NCI-H1092 treated with DMSO at 0.1 percent for 48 hours (cell line): ENCODE measurements around the gene DENND4B.
"Not testable (repeated sequence)": the region's sequence is repeated elsewhere in the genome, so short reads cannot be mapped to it uniquely, and the experiment has no call there.

Experiments used
- DNase-seq: peaks from one replicate; lab custom pipeline; 2025; lab: John Stamatoyannopoulos, UW

The DENND4B gene, protein sequence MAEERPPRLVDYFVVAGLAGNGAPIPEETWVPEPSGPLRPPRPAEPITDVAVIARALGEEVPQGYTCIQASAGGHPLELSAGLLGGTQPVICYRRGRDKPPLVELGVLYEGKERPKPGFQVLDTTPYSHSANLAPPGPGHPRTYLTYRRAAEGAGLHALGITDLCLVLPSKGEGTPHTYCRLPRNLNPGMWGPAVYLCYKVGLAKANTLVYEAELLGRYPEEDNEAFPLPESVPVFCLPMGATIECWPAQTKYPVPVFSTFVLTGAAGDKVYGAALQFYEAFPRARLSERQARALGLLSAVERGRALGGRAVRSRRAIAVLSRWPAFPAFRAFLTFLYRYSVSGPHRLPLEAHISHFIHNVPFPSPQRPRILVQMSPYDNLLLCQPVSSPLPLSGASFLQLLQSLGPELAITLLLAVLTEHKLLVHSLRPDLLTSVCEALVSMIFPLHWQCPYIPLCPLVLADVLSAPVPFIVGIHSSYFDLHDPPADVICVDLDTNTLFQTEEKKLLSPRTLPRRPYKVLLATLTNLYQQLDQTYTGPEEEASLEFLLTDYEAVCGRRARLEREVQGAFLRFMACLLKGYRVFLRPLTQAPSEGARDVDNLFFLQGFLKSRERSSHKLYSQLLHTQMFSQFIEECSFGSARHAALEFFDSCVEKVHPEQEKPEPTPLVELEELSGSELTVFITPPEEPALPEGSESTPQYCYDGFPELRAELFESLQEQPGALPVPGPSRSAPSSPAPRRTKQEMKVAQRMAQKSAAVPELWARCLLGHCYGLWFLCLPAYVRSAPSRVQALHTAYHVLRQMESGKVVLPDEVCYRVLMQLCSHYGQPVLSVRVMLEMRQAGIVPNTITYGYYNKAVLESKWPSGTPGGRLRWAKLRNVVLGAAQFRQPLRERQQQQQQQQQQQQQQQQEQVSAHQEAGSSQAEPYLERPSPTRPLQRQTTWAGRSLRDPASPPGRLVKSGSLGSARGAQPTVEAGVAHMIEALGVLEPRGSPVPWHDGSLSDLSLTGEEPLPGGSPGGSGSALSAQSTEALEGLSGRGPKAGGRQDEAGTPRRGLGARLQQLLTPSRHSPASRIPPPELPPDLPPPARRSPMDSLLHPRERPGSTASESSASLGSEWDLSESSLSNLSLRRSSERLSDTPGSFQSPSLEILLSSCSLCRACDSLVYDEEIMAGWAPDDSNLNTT (N-terminal part only)

DNA sequence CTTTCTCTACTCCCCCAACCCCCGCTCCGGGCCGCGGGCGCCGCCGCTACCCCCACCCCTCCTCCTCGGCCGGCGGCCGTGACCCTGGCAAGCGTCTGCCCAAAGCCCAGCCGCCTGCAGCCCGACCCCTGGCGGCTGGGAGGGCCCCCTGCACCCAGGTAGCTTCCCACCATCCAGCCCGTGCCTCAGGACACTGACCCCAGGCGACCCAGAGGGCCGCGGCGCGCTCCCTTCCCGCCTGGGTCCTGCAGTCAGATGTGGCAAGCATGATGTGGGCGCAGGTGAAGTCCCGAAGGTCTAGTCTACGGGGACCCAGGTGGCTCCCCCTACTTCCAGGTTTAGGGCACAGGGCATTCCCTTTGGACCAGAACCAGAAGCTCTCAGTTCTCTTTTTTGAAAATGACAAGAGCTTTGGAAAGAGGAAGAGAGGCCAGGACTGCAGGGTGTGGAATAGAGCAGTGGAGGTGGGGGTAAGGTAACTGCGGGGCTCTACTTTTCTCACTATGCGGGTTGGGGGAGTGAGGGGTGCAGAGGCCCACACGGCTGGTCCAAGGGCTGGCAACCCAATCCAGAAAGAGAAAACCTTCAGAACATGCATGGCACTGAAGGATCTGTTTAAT lies at the start of gene DENND4B:
TSS of gene DENND4B (minus strand) at position 97 of the 620 bp plus-strand sequence. CDS start 2,344 bp downstream, outside the sequence.
- peak; percentile 79 for DNase-seq

DNA sequence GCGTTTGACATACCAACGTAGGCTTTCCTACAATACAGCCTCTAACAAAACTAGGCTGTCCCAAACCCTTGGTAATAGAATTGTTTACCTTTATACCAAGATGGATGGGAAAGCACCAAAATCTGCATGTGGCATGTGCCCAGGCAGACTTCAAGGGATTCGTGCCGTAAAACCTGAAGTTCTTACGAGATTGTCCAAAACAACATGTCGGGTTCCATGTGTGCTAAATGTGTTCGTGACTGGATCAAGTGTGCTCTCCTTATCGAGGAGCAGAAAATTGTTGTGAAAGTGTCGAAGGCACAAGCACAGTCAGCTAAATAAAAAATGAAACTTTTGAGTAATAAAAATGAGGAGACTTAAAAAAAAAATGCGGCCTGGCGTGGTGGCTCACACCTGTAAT lies 49.1 kb upstream of the DENND4B start:
- DNase-seq: no peak

DNA sequence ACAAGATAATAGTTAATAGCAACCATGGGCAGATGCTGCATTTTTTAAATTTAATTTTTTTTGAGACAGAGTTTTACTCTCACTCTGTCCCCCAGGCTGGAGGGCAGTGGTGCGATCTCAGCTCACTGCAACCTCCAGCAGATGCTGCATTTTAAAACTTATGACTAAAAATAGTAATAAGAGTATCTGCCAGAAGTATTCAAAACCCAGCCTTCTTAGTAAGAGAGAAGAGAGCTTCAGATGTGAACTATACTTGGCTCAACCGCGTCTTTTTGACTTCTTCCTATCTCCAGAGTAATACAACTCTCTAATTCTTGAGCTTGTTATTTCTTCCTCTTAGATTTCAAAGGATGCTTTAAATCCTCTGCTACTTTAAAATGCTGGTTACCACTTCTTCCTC lies 48.7 kb upstream of the DENND4B start:
- no peak for DNase-seq

DNA sequence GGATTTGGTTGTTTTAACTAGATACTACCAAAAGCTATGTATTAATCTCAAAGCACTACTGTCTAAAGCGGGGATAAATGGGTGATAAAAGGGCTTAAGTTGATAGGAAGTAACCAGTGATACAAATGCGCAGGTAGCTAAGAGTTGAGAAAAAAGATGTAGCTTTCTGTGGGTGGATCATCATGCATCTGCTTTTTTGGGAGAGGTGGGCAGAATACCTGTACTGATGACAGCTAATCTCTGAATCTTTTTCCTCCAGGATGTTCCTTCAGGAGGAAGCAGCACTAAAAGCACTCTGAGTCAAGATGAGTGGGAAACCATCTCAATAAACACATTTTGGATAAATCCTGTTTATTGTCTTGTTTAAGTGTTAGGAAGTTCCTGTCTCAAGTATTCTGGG lies 45.3 kb upstream of the DENND4B start:
- no peak for DNase-seq

DNA sequence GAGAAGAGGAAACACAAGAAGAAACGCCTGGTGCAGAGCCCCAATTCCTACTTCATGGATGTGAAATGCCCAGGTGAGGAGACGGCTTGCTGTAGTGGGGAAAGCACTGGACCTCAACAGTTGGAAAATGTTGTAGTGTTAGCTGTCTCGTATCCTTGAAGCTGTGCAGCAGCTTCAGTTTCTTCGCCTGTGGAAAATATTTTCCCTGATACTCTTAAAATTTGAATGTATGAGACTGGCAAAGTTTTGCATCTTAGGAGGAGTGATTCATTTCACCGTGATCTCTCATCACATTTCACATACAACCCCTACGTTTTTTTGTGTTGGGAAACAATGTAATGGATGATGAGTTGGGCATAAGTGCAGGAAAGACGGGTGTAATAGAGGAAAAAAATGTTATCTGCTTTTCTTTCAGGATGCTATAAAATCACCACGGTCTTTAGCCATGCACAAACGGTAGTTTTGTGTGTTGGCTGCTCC lies 44.7 kb upstream of the DENND4B start:
- DNase-seq: no peak

DNA sequence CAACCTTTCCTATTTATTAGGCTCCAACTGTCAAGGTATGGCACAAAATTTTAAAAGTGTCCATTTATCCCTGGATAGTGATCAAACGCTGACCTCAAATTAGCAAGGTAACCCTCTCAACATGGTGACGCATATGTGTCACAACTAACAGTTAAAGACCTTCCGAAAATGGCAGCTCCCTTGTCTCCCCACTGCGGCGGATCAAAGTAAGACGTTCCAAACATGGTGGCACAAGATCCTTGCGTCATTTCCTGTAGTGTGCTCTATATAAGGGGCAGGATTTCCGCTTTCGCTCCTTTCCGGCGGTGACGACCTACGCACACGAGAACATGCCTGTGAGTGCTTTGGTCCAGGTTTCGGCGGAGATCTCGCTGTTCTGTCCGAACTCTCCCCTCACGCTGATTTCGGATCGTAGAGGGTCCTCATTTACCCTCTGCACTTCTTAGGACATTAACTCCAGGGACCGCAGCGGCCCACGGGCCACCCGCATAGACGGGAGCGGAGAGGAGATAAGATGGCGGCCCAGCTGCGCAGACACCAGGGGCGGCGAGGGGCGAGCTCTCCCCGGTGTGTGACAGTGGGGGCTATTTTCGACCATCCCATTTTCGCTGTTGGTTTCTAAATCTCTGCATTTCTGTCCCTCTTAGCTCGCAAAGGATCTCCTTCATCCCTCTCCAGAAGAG lies 44.1 kb upstream of the DENND4B start, which contains the start of gene RPS27:
TSS of gene RPS27 (plus strand) at position 295 of the 683 bp plus-strand sequence. CDS start at position 330, 35 bp downstream.
- DNase-seq: peak; percentile 99

DNA sequence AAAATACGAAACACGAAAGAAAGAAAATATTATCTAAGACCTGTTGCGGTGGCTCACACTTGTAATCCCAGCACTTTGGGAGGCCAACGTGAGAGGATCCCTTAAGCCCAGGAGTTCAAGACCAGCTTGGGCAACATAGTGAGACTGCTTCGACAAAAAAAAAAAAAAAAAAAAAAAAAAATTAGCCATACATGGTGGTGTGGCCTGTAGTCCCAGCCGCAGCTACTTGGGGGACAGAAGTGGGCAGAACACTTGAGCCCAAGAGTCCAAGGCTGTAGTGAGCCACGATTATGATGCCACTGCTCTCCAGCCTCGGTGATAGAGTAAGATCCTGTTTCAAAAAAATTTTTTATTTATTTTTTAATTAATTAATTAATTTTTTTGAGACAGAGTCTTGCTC lies 41.1 kb upstream of the DENND4B start:
- no peak for DNase-seq

DNA sequence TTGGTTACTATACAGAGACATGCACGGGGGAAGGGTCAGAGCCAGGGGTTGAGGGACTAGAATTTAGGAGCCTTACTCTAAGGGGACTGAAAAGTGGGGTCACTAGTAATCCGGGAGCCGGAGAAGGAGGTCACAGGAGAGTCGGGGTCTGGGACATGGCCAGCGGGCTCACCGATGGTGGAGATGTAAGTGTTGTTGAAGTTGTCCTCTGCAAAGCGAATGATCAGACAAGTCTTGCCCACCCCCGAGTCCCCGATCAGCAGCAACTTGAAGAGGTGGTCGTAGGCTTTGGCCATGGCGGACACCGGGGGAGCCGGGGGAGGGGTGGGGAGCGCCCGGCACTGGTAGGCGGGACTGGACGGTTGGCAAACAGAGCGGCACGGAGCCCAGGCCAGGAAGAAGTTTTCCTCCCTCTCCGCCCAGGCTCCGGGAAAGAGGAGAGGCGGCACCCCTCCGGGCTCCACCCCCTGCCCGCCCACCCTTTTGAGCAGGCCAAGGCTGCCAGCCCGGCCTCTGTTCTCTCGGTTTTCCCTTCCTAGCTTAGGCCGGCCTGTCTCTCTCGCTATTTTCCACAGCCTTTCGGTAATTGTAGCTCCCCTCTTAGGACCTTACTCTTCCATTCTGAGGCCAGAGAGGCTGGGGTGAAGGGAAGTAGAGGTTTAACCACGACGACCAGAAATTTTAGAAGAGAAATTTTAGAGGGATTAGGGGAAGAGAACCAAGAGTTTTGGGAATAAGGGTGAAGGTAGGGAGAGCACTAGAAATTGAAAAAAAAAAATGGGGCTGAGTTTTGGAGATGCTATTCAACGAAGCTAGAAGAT lies 39.6 kb upstream of the DENND4B start, which contains the start of gene RAB13:
TSS of gene RAB13 (minus strand) at position 399 of the 821 bp plus-strand sequence. CDS start at position 296, 103 bp downstream.
- DNase-seq: peak; percentile 70

DNA sequence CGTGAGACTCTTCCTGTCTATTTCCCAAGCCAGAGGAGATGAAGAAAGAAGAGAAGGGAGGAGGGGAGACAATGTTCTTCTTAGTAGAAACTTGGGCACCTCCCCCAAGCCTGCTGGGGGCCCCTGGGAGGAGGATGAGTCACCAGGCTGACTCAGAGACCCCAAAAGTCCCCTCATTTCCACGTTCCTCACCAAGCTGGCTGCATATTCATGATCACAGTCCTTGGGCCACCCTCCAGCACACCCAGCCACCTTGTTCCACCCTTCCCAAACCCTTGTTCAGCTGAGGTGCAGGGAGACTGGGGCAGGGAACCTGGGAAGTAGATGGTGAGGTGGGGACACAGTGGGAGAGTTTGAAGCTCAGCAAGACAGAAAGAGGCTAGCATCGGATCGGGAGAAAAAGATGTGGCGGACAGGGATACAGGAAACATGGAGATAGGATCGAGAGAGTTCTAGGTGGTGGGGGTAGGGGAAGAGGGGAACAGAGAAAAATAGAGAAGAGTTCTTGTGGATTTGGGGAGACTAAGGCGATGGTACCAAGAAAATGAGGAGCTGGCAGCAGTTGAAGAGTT lies 38.9 kb upstream of the DENND4B start:
- no peak for DNase-seq

DNA sequence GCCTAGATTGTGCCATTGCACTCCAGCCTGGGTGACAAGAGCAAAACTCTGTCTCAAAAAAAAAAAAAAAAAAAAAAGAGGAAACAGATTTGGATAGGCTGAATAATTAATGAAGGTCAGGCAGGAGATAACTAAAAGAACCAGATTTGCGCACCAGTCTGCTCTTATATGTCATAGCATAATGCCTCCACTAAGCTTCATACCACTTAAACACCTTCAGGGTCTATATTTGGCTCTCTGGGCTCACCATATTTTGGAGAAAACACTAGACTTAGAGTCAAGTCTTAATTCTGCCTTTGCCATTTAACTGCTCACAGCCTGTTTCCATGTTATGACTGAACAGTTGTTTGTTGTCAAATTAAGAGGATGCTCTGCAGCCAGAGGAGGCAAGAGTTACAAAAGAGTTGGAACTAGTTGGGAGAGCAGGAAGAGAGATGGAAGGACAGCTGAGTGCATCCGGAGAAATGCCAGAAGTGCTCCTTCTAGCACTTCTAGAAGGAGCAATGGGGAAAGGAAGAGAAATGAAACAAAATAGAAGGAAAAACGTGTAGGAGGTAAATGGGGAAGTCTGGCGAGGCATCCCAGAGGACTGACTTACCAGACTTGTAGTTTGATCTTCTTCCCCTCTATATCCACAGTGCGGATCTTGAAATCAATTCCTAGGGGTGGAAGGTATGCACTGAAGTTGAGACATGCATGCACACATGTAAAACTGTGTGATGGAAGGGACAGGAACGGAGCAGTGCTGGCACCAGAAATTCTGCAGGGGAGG lies 37.8 kb upstream of the DENND4B start:
- no peak for DNase-seq

DNA sequence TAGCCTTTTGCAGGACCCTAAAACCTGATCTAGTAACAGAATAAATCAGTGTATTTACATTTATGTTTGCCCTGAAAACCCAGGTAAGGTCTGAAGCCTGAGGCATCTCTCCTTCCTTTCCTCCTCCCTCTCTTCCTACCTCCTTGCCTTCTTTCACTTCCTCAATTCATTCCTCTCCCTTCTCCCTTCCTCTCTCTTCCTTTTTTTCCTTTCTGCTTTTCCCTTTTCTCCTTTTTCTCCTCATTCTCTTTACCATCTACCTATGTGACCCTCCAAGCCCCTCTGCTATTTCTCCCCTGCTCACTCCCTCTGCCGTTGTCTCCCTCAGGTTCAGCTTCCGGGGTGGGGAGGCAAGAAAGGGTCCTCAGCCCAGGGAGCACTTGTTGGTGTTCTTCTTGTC lies 35.2 kb upstream of the DENND4B start:
- not testable (repeated sequence) for DNase-seq

DNA sequence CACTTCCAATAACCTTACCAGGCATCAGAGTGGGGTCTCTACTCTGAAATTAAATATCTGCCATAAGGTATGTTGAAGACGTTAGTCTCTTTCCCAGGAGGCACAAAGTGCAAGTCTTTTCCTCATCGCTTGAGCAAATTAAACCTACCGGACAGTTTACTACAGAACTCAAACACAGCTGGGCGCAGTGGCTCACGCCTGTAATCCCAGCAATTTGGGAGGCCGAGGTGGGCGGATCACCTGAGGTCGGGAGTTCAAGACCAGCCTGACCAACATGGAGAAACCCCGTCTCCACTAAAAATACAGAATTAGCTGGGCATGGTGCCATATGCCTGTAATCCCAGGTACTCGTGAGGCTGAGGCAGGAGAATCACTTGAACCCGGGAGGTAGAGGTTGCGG lies 32.6 kb upstream of the DENND4B start:
- not testable (repeated sequence) for DNase-seq

DNA sequence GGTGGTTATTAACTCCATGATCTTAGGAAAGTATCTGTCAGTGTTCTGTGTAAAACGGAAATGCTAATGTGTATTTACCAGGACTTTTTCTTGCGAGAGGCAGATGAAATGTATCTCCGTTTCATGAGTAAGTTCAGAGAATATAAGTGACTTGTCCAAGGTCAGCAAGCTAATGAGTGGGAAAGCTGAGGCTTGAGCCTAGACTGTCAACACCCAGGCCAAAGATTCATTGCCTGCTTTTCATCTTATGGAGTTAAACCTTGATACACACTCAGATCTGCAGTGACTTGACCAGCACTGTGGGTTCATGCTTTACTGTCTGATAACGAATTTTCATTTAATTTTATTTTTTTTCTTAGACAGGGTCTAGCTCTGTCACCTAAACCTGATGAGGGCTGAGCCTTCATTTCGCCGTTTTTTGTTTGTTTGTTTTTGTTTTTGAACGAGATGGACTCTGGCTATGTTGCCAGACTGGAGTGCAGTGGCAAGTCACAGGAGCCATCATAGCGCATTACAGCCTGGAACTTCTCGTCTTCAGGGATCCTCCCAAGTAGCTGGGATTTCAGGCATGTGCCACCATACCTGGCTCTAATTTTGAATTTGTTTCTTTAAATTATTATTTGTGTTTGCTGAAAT lies 31.9 kb upstream of the DENND4B start:
- DNase-seq: no peak

DNA sequence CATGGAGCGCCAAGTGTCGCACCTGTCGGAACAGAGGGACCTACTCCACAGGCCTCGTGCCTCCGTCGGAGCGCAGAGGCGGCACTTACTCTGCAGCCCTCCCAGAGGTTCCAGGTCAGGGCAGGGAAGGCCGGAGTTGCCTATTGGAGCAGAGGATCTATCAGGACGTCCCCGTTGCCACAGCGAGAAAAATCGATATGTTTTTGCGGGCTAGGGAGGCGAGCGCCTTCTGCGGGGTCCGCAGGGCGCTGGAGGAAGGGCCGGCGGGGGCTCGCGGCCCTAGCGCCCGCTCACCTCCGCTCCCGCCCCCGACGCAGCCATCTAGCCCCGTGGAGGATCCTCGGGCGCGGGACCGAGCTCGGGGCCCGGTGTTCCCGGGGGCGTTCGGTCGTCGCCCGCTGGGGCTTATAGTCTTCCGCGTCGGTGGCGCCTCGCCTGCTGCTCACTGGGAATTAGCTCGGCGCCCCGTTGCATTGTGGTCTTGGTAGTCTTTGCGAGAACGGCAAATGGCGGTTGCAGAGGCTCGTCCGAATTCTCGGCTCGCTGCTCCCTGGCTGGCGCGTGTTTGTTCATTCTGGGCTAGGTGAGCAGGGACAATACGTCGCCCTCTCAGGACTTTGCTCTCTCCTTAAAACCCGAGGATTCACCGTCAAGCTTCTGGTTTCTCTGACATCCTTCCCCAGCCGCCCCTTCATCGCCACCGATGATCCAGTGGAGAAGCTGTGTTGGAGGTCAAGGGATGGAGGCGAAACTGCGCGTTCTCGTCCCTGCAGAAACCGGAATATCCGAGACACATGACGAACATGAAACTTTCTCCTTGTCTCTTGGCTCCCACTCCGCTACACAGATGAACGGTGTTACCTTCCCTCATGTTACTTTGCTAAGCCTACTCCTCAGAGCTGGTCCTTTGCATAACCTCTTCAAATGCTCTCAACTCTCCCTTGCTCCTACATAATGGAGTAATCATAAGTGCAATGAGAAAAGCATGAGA lies 31.0 kb upstream of the DENND4B start, which contains the start of gene JTB:
TSS of gene JTB (minus strand) at position 425 of the 991 bp plus-strand sequence. CDS start at position 3, 422 bp downstream.
- peak; percentile 87 for DNase-seq

DNA sequence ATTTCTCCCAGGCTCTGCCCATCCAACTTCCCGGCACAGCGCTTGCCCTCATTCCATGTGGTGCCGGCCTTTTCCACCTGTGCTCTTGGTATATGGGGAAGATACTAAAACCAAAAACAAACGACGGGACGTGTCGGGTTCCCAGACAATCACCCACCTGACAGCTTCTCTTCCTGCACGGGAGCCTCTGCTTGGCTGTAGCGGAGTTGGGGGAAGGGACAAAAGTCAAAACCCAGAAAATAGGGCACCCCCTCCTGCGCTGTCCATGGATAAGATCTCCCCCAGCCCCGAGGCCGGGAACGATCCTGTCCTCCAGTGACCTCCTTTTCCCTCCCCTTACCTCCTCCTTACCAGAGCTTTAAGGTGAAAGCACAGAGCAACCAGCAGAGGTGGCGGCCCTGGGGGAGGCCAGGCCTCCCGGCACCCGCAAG lies 30.3 kb upstream of the DENND4B start:
- no peak for DNase-seq

DNA sequence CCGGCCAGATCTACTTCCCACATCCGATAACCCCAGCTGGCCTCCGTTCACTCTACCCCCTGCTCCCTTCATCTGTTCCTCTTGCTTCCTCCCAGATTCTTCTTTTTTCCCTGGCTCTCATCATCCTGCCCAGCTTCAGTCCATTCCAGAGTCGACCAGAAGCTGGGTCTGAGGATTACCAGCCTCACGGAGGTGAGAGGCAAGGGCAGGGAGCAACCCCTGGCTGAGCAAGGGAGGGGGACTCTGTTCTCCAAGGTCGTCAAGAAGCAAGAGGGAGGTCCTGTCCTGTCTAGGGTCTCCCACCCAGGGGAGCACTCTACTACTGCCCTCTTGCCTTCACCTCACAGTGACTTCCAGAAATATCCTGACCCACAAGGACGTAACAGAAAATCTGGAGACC lies 27.0 kb upstream of the DENND4B start:
- no peak for DNase-seq

DNA sequence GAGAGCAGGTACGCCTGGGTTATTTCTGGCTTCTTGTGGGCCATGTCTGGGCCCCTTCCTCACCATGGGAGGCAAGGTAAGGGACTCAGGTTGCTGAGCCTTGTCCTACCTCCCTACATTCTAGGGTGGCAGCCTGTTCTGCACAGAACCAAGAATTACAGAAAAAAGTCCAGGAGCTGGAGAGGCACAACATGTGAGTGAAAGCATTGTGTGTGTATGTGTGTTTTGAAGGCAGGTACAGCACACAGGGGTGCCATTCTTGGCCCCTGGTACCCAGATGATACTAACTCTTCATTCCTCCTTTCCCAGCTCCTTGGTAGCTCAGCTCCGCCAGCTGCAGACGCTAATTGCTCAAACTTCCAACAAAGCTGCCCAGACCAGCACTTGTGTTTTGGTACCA lies 26.6 kb upstream of the DENND4B start:
- no peak for DNase-seq
